ENCODE data around the gene SLX4IP. TPM values are rescaled to one million over a fixed set of nuclear protein-coding genes. Genes with fewer than 3 reads are reported as not detected.
A peak's percentile ranks its signal among the peaks of the same experiment; 100 is the strongest.

The SLX4IP gene
- total and polyA plus RNA-seq, 2 of the 13 experiments (the other 11 are each of a cell fraction or from before 2014, with no cell fraction given) = 3.6 to 7.3 TPM

GRCh38 chr20:10478930-10479329 is 43.8 kb downstream of the SLX4IP start:
- POLR2A ChIA-PET = no interaction called here
- ATAC-seq = peak; percentile 40; the same call in 1 of the 3 replicates

GRCh38 chr20:10481676-10482075 is 46.6 kb downstream of the SLX4IP start:
- H3K4me3 ChIP-seq (replicated peaks in 1 of 3; ENCODE audit: insufficient read depth in 1 of 3, low read depth in 2 of 3, low read length in 3 of 3) = no peak overlapping the region
- peaks cover 9% of the 10 kb centered on the region; the same call in 1 of the 2 replicates for H3K4me1 ChIP-seq (ENCODE audit: insufficient read depth, low read length)
- no peaks in the 10 kb centered on the region for H3K36me3 ChIP-seq (replicated peaks in 1 of 2; ENCODE audit: control insufficient read depth in 1 of 2, insufficient read depth in 2 of 2, low read length in 2 of 2)
- no peak overlapping the region for H3K27ac ChIP-seq (ENCODE audit: extremely low read length, insufficient read depth, low read length)
- in situ Hi-C loops (cut with HindIII; ENCODE audit: extremely low pct_ligation_motif_present, low pct_unique_long_range_greater_than_20kb) = no loop called here
- no peak overlapping the region for H2AFZ ChIP-seq (ENCODE audit: low read length)
- FAIRE-seq (no peak), ATAC-seq (no peak), DNase-seq (ENCODE audit: low spot score) (no peak)
- no peaks in the 10 kb centered on the region for H3K79me2 ChIP-seq (ENCODE audit: insufficient read depth, low read length)
- ChIA-PET POLR2A (no interaction called here), CTCF (ENCODE audit: low intra/inter-chr PET ratio, low total read pairs) (no interaction called here)
- no peaks in the 10 kb centered on the region for H4K20me1 ChIP-seq (ENCODE audit: insufficient read depth, low read length)
- 90% methylated on average over 5 of the region's 5 CpGs for WGBS (ENCODE audit: low lambda C conversion rate)
- H3K4me2 ChIP-seq (ENCODE audit: low read depth, low read length) = no peak overlapping the region
- intact Hi-C loops (cut with micrococcal nuclease; ENCODE audit: unreplicated experiment) = no loop called here
- H3K9me3 ChIP-seq (ENCODE audit: low read length) = no peaks in the 10 kb centered on the region
- BruUV-seq (replicated peaks) = no TSS peak
- no peak overlapping the region for H3K9ac ChIP-seq (ENCODE audit: insufficient read depth, low read depth, low read length)
- no peaks in the 10 kb centered on the region for H3K27me3 ChIP-seq (ENCODE audit: control insufficient read depth in 1 of 2, insufficient read depth in 2 of 2, low read length in 2 of 2)
- no peak for TF ChIP-seq ZNF780A (CRISPR knock-in tag; IDR thresholded peaks at IDR 0.05)
- TF ChIP-seq, protein P1, sequence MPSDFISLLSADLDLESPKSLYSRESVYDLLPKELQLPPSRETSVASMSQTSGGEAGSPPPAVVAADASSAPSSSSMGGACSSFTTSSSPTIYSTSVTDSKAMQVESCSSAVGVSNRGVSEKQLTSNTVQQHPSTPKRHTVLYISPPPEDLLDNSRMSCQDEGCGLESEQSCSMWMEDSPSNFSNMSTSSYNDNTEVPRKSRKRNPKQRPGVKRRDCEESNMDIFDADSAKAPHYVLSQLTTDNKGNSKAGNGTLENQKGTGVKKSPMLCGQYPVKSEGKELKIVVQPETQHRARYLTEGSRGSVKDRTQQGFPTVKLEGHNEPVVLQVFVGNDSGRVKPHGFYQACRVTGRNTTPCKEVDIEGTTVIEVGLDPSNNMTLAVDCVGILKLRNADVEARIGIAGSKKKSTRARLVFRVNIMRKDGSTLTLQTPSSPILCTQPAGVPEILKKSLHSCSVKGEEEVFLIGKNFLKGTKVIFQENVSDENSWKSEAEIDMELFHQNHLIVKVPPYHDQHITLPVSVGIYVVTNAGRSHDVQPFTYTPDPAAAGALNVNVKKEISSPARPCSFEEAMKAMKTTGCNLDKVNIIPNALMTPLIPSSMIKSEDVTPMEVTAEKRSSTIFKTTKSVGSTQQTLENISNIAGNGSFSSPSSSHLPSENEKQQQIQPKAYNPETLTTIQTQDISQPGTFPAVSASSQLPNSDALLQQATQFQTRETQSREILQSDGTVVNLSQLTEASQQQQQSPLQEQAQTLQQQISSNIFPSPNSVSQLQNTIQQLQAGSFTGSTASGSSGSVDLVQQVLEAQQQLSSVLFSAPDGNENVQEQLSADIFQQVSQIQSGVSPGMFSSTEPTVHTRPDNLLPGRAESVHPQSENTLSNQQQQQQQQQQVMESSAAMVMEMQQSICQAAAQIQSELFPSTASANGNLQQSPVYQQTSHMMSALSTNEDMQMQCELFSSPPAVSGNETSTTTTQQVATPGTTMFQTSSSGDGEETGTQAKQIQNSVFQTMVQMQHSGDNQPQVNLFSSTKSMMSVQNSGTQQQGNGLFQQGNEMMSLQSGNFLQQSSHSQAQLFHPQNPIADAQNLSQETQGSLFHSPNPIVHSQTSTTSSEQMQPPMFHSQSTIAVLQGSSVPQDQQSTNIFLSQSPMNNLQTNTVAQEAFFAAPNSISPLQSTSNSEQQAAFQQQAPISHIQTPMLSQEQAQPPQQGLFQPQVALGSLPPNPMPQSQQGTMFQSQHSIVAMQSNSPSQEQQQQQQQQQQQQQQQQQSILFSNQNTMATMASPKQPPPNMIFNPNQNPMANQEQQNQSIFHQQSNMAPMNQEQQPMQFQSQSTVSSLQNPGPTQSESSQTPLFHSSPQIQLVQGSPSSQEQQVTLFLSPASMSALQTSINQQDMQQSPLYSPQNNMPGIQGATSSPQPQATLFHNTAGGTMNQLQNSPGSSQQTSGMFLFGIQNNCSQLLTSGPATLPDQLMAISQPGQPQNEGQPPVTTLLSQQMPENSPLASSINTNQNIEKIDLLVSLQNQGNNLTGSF (CRISPR knock-in tag; IDR thresholded peaks at IDR 0.05) = no peak
- TF ChIP-seq KLF12 (CRISPR knock-in tag; IDR thresholded peaks at IDR 0.05; ENCODE audit: borderline replicate concordance) = no peak
- TF ChIP-seq, protein P2, sequence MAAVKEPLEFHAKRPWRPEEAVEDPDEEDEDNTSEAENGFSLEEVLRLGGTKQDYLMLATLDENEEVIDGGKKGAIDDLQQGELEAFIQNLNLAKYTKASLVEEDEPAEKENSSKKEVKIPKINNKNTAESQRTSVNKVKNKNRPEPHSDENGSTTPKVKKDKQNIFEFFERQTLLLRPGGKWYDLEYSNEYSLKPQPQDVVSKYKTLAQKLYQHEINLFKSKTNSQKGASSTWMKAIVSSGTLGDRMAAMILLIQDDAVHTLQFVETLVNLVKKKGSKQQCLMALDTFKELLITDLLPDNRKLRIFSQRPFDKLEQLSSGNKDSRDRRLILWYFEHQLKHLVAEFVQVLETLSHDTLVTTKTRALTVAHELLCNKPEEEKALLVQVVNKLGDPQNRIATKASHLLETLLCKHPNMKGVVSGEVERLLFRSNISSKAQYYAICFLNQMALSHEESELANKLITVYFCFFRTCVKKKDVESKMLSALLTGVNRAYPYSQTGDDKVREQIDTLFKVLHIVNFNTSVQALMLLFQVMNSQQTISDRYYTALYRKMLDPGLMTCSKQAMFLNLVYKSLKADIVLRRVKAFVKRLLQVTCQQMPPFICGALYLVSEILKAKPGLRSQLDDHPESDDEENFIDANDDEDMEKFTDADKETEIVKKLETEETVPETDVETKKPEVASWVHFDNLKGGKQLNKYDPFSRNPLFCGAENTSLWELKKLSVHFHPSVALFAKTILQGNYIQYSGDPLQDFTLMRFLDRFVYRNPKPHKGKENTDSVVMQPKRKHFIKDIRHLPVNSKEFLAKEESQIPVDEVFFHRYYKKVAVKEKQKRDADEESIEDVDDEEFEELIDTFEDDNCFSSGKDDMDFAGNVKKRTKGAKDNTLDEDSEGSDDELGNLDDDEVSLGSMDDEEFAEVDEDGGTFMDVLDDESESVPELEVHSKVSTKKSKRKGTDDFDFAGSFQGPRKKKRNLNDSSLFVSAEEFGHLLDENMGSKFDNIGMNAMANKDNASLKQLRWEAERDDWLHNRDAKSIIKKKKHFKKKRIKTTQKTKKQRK (IDR thresholded peaks at IDR 0.05; ENCODE audit: low read length) = no peak
- no peak for TF ChIP-seq ZNF546 (CRISPR knock-in tag; conservative IDR thresholded peaks at IDR 0.05)
- no peak for TF ChIP-seq DMAP1 (CRISPR knock-in tag; IDR thresholded peaks at IDR 0.05)

More at GRCh38 chr20:10478930-10479329, 43.8 kb downstream of the SLX4IP start:
- DNase-seq (ENCODE audit: low spot score) (no peak), FAIRE-seq (no peak)
- CTCF ChIA-PET (ENCODE audit: low intra/inter-chr PET ratio, low total read pairs) = no interaction called here
- intact Hi-C loops (cut with micrococcal nuclease; ENCODE audit: unreplicated experiment) (no loop called here), in situ Hi-C loops (cut with HindIII; ENCODE audit: extremely low pct_ligation_motif_present, low pct_unique_long_range_greater_than_20kb) (loop anchor here (10.0 kb wide), 1 partner anchor 64 kb away; no protein-coding TSS in a partner anchor)
- BruUV-seq (replicated peaks) = no TSS peak
- Histone ChIP-seq H4K20me1 (ENCODE audit: insufficient read depth, low read length) (no peaks in the 10 kb centered on the region), H3K4me1 (ENCODE audit: insufficient read depth, low read length) (peaks cover 9% of the 10 kb centered on the region; the same call in 1 of the 2 replicates), H3K9me3 (ENCODE audit: low read length) (no peaks in the 10 kb centered on the region), H2AFZ (ENCODE audit: low read length) (no peak overlapping the region), H3K4me2 (ENCODE audit: low read depth, low read length) (no peak overlapping the region), H3K79me2 (ENCODE audit: insufficient read depth, low read length) (no peaks in the 10 kb centered on the region), H3K36me3 (replicated peaks in 1 of 2; ENCODE audit: control insufficient read depth in 1 of 2, insufficient read depth in 2 of 2, low read length in 2 of 2) (no peaks in the 10 kb centered on the region), H3K9ac (ENCODE audit: insufficient read depth, low read depth, low read length) (no peak overlapping the region), H3K27me3 (ENCODE audit: control insufficient read depth in 1 of 2, insufficient read depth in 2 of 2, low read length in 2 of 2) (no peaks in the 10 kb centered on the region), H3K27ac (ENCODE audit: extremely low read length, insufficient read depth, low read length) (no peak overlapping the region), H3K4me3 (replicated peaks in 1 of 3; ENCODE audit: insufficient read depth in 1 of 3, low read depth in 2 of 3, low read length in 3 of 3) (no peak overlapping the region)
- 94% methylated on average over 4 of the region's 4 CpGs for WGBS (ENCODE audit: low lambda C conversion rate)
- TF ChIP-seq ASH2L (IDR thresholded peaks at IDR 0.05; ENCODE audit: insufficient read length, low read depth, low read length) (no peak), ZNF556 (CRISPR knock-in tag; IDR thresholded peaks at IDR 0.05; ENCODE audit: borderline replicate concordance) (peak; percentile 64; the same call in 1 of the 2 replicates)
